Activated CD4-positive, alpha-beta T cell treated with anti-CD3 and anti-CD28 coated beads for 36 hours (primary cell): ENCODE data around the gene TVP23A. TPM values are rescaled to one million over a fixed set of nuclear protein-coding genes. Genes with fewer than 3 reads are reported as not detected.

Experiments used
- ATAC-seq: fragments of 200-7000 bp; cut with Tn5 transposase; one replicate; pipeline ENCODE4 v1.10.0; 2021; ENCODE audit warnings: mild to moderate bottlenecking, moderate library complexity
- CTCF ChIA-PET: fragments of 350-600 bp; sonication (Branson Sonifier 250); formaldehyde crosslinking; loops from one replicate; lab custom pipeline; 2021; ENCODE audit warnings: antibody characterized with exemption; lab: Charles Lee
- POLR2A ChIA-PET: fragments of 350-600 bp; sonication (Branson Sonifier 250); formaldehyde crosslinking; loops from one replicate; lab custom pipeline; 2021; ENCODE audit warnings: antibody characterized with exemption, inconsistent platforms; lab: Charles Lee
- DNase-seq: peaks from one replicate; pipeline ENCODE4 v3.0.0-alpha.2; 2020
- H3K27ac Mint-ChIP-seq: one replicate; pipeline ENCODE4 v1.8.0; 2021; ENCODE audit warnings: mixed read lengths
- H3K27me3 Mint-ChIP-seq: one replicate; pipeline ENCODE4 v1.8.0; 2021; ENCODE audit warnings: mixed read lengths
- H3K36me3 Mint-ChIP-seq: one replicate; pipeline ENCODE4 v1.8.0; 2021; ENCODE audit warnings: low read depth, mixed read lengths
- H3K4me1 Mint-ChIP-seq: one replicate; pipeline ENCODE4 v1.8.0; 2021; ENCODE audit warnings: mixed read lengths
- H3K4me3 Mint-ChIP-seq: one replicate; pipeline ENCODE4 v1.8.0; 2021; ENCODE audit warnings: mild to moderate bottlenecking, moderate library complexity, mixed read lengths
- H3K9me3 Mint-ChIP-seq: one replicate; pipeline ENCODE4 v1.8.0; 2021; ENCODE audit warnings: low read depth, mixed read lengths
- intact Hi-C, 2 experiments: fragments of 100-400 bp; cut with DNase I in 1 of 2; cut with micrococcal nuclease in 1 of 2; formaldehyde crosslinking; loops; one replicate each; pipeline versions ENCODE4 v1.14.2 to v1.15.1; 2022 to 2024; cut with DNase I, micrococcal nuclease
- total RNA-seq, 2 experiments: library from RNA; stranded (reverse); gene quantifications; one replicate each; pipeline ENCODE4 v1.2.3, GENCODE V29; 2021

TVP23A gene
- total RNA-seq, 2 experiments from 2014 or later = 0.09 TPM; not detected in 1

DNA sequence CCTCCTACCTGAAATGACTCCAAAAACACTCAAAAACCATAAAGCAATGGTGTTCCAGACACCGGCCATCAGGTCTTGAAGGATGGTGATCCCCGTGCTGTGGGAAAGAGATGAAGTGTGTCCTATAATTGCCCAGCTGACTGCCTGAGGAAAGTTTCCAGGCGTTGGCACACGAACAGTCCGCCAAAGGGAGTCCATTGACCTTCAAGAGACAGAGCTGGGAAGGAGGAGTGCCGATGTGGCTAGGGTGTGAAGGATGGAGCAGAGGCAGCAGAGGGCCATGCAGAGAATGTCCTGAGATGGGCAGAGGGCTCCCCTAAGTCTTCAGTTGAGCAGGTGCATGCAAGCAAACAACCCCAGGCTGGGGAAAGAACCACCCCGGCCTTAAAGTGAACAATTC is 86.8 kb downstream of the TVP23A start:
- DNase-seq (no peak), ATAC-seq (no peak)
- CTCF ChIA-PET = interaction anchor here (0.9 to 1.2 kb wide), 2 partner anchors 217 to 218 kb away, joined by 3 to 7 read pairs; no protein-coding TSS in a partner anchor
- no peak overlapping the region for H3K27ac Mint-ChIP-seq
- no peaks in the 10 kb centered on the region for H3K27me3 Mint-ChIP-seq
- H3K4me1 Mint-ChIP-seq = no peaks in the 10 kb centered on the region
- intact Hi-C loops = loop anchor here in 1 of 2 experiments (10.0 kb wide), 1 partner anchor 417 kb away; no protein-coding TSS in a partner anchor
- peaks cover 3% of the 10 kb centered on the region for H3K9me3 Mint-ChIP-seq
- POLR2A ChIA-PET = no interaction called here
- H3K4me3 Mint-ChIP-seq = no peak overlapping the region
- no peaks in the 10 kb centered on the region for H3K36me3 Mint-ChIP-seq

GRCh38 chr16:10729104-10730048 is 89.2 kb downstream of the TVP23A start:
- Mint-ChIP-seq H3K4me3 (no peak overlapping the region), H3K9me3 (peaks cover 3% of the 10 kb centered on the region), H3K27ac (no peak overlapping the region), H3K27me3 (no peaks in the 10 kb centered on the region), H3K36me3 (no peaks in the 10 kb centered on the region), H3K4me1 (no peaks in the 10 kb centered on the region)
- intact Hi-C loops = loop anchor here in 1 of 2 experiments (10.0 kb wide), 1 partner anchor 415 kb away; no protein-coding TSS in a partner anchor
- no peak for ATAC-seq
- ChIA-PET CTCF (no interaction called here), POLR2A (no interaction called here)
- no peak for DNase-seq

DNA sequence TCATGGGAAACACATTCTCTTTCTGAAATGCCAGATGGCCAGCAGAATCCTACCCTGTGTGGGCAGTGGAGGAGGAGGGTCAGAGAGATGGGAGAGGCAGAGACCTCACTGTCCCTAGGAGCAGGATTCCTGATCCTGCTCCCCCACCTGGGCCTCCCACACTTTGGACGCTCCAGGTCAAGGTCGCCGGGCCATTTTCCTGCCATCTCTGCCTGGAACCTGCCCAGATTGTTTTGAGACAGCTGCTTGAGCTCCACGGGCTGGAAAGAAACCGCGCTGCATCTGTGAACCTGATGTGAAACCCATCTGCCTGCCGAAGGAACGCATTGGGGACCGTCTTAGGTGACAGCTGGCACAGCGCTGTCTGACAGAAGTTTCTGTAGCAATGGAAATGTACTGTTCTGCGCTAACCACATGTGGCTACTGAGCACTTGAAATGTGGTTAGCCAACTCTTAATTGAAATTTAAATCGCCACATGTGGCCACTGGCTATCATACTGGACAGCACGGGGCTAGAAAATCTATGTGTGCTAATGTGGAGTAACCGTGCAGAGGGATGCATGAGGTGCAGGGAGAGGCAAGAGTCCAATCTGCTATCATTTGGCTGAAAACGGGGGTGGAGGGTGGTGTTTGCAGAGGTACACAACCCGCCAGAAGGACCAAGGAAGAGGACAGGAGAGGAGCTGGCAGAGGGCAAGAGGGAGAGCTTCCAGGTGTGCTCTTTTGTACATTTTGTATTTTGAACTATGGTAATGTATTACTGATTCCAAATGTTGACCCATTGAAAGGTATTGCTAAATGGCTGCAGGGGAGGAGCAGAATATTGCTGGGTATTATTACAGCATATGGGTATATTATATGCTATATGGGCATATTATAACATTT is 90.3 kb downstream of the TVP23A start:
- no peak overlapping the region for H3K4me3 Mint-ChIP-seq
- peaks cover 2% of the 10 kb centered on the region for H3K9me3 Mint-ChIP-seq
- DNase-seq (no peak), ATAC-seq (no peak)
- no peaks in the 10 kb centered on the region for H3K36me3 Mint-ChIP-seq
- H3K27me3 Mint-ChIP-seq = no peaks in the 10 kb centered on the region
- ChIA-PET CTCF (no interaction called here), POLR2A (no interaction called here)
- no peaks in the 10 kb centered on the region for H3K4me1 Mint-ChIP-seq
- H3K27ac Mint-ChIP-seq = no peak overlapping the region
- intact Hi-C loops = no loop called here

Other genes with a start within 250 kb of the TVP23A start
- not detected for gene EMP2, start 238.2 kb downstream of the TVP23A start, total RNA-seq
- under 1 TPM in 1 of 2 experiments, not detected in 1; 0.27 TPM for gene TEKT5, start 123.9 kb downstream of the TVP23A start, total RNA-seq
- gene NUBP1, start 75.0 kb downstream of the TVP23A start, total RNA-seq = 10 to 100 TPM; 25.9 to 33.1 TPM
- 1 to 10 TPM in 1 of 2 experiments, under 1 TPM in 1; 0.87 to 1.4 TPM for gene CIITA, start 58.4 kb upstream of the TVP23A start, total RNA-seq
- 10 to 100 TPM; 33.8 to 34.9 TPM for gene DEXI, start 123.7 kb upstream of the TVP23A start, total RNA-seq
- 10 to 100 TPM; 23.5 to 25.4 TPM for gene CLEC16A, start 125.8 kb upstream of the TVP23A start, total RNA-seq